LNCaP clone FGC (cell line): ENCODE results near the gene NFXL1.

Source experiments
- DNase-seq: peaks from one replicate; pipeline ENCODE4 v3.0.0-alpha.2; 2011; ENCODE audit warnings: low read depth
- H3K4me3 ChIP-seq: 2 replicates; pipeline ENCODE4 v1.5.1; 2011; ENCODE audit warnings: mild to moderate bottlenecking, low read depth, low read length, control low read depth
- CTCF ChIP-seq: IDR thresholded peaks from 2 replicates; pipeline ENCODE4 v1.5.1; 2012; ENCODE audit warnings: mild to moderate bottlenecking; ENCODE audit not compliant: control insufficient read depth, insufficient read depth; ENCODE audit errors: extremely low read depth

The NFXL1 gene

GRCh38 chr4:47827343-47828047, 86.9 kb downstream of the NFXL1 start:
- no peak for TF ChIP-seq CTCF
- DNase-seq, result no peak
- no peak overlapping the region for H3K4me3 ChIP-seq

DNA sequence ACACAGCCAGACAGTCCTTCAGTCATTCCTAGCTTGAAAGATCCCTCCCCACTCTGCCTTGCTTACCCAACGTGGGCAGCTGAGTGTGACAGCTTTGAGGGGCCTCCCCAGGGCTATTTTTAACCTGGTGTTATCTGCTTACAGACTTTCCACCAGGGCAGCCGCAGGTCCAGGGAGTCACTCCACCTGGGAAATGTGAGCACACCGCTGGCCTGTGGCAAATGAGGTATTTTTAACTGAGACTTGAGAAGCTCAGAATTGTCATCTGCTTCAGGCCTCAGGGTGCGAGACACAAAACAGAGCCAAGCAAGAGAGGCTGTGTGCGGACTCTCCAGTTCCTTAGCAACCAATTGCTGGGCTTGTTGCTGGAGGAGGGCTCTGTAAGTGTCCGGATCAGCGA, 89.5 kb downstream of the NFXL1 start:
- TF ChIP-seq CTCF, result no peak
- DNase-seq, result no peak
- no peak overlapping the region for H3K4me3 ChIP-seq

DNA sequence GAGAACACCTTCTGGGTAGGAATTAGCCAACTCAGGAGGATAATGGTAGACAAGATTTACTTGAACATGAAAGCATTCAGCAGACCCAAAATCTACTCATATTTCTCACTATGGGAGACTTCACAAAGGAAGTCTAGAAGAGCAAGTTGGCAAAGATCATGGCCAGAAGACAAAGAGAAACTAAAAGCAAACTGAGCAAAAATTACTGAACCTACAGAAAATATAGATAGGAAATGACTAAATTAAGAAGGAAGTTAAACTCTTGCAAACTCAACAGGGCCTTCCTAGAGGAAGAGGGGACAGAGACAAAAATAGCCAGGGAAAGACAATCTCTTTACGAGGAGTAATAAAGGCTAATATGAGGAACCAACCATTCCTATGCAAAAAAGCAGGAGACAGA, 95.2 kb downstream of the NFXL1 start:
- no peak for TF ChIP-seq CTCF
- no peak for DNase-seq
- H3K4me3 ChIP-seq, result no peak overlapping the region

- no peak overlapping the region for H3K4me3 ChIP-seq
- DNase-seq, result no peak
- TF ChIP-seq CTCF, result no peak
These were observed 97.1 kb downstream of the NFXL1 start for GRCh38 chr4:47817275-47817674.

DNA sequence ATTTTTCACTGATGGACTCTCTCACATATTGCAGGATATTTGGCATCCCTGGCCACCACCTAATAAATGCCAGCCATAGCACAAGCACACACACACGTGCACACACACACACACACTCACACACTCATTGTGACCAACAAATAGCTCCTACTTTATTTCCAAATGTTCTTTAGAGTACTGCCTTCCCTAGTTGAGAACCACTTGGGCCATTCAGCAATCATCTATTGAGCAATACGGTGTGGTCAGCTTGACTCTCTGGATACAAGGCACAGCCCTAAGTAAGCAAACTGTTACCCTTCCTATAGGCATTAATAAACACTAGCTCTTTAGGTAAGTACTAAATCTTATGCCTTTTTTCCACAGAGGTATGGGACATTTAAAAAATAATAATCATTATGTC, 97.6 kb downstream of the NFXL1 start:
- no peak for TF ChIP-seq CTCF
- DNase-seq, result no peak
- no peak overlapping the region for H3K4me3 ChIP-seq

DNA sequence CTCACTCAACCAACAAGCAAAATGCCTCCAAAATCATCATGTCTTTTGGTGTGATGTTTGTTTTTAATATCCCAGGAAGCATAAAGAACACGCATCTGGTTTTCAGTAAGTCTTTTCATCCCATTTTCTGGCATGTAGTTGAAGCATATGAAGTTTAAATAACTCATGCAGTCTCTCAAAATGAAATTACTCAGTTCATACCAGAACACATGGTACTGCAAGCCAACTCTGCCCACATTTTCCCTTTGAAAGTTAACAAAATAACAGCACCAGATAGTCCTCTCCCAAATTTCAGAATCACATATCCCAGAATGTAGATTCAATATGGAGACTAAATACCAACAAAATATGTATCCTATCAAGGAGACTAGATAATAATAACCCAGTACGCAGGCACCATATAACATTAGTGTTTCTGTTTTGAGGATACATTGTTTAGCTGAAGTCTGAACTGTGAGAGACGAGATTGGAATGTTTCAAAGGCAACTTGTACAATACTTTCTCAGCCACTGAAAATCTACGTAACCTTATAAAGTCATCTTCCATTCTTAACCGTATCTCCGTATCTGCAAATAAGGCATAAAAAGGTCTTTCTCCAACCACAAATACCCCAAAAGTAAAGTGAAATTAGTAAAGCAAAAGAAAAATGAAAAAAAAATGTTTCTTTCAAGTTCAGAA, 99.6 kb downstream of the NFXL1 start:
- DNase-seq, result no peak
- H3K4me3 ChIP-seq, result no peak overlapping the region
- no peak for TF ChIP-seq CTCF
